HTR-8/SVneo (cell line): ENCODE results near the gene TEAD1.

ENCODE experiments used
- DNase-seq: peaks from one replicate; pipeline ENCODE4 v3.0.0; 2011; ENCODE audit warnings: low spot score, mixed read lengths; ENCODE audit not compliant: insufficient read length
- FAIRE-seq: peaks from 2 replicates; lab custom pipeline; 2011; peaks lifted over from hg19 to GRCh38; lab: Jason Lieb, UNC

Gene TEAD1

DNA sequence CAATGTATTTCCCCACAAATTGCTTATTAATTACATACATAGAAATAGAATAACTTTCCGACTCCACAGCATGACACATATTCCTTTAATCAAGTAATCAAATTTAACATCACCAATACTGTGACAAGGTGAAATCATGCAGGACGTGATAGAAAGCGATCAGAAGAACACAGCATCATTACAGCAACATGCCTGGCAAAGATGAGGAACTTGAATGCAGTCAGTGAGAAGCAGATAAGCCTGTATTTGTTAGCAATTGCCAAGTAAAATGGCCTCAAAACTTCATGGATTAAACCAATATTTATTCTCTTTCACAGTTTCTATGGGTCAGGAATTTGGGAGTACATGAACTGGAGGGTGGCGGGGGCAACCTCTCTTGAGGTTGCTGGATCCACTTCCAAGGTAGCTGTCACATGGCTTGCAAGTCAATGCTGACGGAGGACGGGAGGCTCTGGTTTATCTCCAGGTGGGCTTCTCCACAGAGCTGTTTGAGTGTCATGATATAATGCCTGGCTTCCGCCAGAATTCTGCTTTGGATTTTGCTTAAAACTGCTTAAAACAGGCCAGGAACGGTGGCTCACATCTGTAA, 12.0 kb upstream of the TEAD1 start:
- no peak for FAIRE-seq
- no peak for DNase-seq

DNA sequence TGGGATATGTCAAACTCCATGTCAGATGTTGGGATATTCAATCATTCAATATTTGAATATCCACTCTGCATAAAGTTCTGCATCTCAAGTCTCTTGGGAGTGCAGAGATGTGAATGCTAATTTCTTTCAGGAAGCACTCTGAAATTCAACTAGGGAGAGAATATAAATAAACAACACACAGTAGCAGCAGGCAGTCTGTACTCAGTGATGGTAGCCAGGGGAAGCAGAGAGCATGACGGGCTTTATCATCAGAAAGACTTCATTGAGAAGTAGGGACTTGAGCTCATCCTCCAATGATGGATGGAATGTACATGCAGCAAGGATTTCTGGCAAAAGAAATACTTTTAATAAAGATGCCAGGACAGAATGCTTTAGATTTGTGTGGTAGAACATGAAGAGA, 9.8 kb upstream of the TEAD1 start:
- FAIRE-seq, result peak; percentile 46
- no peak for DNase-seq

DNA sequence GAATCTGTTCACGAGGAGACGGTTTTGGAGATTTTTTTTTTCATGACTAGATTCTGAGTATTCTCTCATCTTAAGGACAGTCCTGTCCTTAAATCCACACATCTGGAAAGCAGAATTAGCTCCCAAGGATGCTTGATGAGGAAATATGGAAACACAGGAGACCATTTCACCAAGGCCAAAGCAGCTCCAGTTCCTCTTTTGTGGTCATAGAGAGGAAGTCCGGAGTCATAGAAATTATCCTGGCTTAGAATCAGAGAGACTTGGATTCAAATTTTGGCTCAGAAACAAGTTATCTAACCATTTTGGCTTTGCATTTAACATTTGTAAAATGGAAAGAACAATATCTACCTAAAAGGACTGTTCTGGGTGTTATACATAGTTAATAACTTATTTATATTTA, 7.3 kb upstream of the TEAD1 start:
- no peak for FAIRE-seq
- no peak for DNase-seq

DNA sequence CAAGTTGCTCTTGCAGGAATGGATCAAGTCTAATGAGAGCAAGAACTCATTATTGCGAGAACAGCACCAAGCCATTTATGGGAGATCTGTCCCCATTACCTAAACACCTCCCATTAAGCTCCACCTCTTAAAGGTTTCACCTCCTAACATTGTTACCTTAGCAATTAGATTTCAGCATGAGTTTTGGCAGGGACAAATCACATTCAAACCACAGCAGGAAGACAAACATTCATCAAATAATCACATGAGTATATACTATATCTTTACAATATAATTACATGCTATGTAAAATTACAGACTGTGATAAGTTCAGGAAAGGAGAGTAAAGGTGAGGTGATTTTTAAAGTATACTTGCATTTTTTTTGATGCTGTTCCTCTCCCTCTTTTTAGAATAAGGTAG, 6.6 kb upstream of the TEAD1 start:
- no peak for FAIRE-seq
- DNase-seq, result no peak

DNA sequence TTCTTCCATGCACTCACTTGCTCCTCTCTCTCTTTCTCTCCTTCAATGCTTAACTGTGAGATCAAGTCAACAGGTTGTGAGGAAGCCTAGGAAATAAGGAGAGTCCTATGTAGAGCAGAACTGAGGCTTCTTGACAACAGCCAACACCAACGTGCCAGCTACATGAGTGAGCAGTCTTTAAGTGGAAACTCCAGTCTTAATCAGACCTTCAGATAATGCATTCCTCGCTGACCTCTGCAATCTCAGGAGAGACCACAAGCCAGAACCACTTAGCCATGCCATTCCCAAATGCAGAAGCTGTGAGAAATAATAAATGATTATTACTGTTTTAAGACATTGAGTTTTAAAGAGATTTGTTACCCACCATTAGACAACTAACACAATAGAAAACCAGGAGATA, 6.1 kb upstream of the TEAD1 start:
- no peak for FAIRE-seq
- no peak for DNase-seq

DNA sequence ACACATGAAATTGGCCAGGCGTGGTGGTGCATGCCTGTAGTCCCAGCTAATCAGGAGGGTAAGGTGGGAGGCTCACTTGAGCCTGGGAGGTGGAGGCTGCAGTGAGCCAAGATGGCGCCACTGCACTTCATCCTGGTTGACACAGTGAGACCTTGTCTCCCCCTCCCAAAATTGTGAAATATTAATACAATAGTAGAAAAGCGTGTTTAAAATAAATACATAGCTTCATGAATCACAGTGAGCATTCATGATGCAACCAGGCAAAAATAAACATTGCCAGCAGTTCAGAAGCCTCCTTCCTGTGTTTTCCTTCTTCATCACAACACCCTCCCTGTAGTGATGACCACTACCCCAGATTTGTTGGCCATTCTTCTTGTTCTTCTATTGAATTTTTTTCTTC, 4.3 kb upstream of the TEAD1 start:
- DNase-seq (no peak), FAIRE-seq (no peak)

DNA sequence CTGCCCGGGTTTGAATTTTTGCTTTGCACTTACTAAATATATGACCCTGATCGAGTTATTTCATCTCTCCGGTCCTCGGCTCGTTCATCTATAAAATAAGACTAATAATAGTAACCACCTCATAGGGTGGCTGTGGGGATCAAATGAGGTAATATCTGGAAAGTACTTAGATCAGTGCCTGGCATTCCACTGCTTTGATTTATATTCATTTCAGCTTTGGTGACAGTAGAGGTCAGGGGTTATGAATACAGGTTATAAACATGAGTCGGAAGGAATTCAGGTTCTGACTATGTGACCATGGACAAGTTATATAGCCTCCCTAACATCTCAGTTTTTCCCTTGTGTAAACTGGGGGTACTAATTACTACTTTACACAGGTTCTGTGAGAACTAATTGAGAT, 2.9 kb upstream of the TEAD1 start:
- DNase-seq (no peak), FAIRE-seq (no peak)

DNA sequence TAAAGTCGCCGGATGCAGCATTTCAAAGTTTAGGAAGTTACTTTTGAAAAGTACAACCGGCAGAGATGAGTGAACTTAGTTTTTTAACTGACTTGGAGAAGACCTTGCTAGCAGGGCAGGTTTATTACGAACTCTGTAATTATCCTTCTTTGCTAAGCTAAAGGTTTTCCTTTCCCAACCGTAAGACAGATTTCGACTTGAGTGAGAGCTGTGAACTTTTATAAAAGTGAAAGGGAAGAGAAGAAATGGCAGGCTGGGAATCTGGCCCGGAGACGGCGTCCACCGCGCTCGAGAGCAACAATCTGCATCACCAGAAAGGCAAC, 659 bp upstream of the TEAD1 start:
- FAIRE-seq, result no peak
- no peak for DNase-seq

DNA sequence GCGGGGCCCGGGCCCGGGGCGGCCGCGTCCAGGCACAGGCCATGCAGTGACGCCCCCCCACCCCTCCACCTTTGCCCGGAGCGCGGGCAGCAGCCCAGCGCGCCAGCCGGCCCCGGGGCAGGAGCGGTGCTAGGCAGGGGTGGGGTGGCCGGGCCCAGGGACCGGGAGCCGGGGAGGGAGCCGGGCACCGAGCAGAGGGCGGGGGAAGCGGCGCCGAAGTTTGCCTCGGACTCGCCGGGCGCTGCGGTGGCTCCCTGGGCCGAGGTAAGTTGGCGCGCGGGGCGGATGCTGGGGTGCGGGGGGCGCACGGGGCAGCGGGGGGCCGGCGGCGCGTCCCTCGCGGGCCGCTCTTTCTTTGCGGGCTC, 332 bp downstream of the TEAD1 start:
- FAIRE-seq (no peak), DNase-seq (no peak)

DNA sequence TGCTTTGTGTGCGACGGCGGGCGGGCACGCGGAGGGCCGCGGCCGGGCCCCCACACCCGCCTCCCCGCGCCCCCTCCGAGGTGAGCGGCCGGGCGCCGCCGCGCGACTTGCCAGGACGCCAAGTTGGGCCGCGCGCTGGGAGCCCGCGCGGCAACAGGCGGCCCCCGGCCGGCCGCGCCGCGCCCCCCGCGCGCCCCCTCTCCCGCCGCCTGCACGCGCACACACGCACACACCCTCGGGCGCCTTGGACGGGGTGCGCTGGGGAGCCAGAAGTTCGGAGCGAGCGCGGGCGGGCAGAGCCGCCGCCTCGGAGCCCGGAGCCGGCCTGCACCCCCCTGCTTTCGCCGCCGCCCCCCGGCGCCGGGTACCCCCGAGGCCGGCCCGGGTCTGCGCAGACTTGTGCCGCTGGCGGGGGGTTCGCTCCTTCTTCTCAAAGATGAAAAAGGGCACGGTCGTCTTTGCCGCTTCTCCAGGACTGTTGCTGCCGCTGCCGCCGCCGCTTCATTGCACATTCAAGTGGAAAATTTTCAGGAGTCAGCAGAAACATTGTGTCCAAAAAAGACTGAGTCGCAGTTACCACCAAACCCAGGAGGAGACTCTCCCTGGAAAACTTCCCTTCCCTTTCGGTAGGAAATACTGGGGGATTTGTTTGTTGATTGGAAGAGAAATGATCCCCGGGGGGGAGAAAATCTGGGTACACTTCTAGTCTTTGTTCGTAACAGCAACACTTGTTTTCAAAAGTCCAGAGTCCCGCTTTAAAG, 895 bp downstream of the TEAD1 start:
- DNase-seq, result no peak
- no peak for FAIRE-seq

DNA sequence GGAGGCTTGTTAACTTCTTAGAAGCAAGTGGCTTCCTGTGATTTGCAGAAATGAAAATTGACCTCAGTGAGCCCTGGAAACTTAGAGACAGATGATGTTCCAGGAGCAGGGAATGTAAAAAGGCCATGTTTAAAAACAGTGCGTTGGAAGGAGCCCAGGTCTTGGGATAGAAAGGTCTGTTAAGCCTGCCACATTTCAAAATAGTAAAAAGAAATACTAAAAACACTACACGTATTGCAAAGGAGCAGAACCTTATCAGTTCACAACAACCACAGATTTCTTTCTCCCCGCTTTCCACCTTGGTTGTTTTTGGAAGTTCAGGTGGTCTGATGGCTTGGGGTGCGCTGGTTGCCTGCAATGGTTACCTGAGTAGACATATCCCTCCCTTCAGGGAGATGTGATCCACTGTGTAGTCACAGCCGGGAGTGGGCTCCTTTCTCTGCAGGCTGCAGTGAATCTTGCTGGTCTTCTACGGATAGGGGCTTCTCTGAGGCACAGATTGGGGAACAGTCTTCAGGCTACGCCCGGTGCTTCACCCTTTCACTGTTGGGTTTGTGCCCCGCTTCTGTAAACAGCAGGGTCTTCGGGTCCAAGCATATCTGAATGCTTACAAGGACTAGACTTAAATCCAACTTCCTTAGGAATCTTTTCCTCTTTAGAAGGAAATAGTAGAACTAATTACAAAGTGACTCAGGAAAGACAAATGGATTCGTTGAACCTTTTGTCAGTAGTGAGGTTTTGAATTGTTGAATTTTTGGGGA, 1.9 kb downstream of the TEAD1 start:
- FAIRE-seq (peak; percentile 13), DNase-seq (no peak)

DNA sequence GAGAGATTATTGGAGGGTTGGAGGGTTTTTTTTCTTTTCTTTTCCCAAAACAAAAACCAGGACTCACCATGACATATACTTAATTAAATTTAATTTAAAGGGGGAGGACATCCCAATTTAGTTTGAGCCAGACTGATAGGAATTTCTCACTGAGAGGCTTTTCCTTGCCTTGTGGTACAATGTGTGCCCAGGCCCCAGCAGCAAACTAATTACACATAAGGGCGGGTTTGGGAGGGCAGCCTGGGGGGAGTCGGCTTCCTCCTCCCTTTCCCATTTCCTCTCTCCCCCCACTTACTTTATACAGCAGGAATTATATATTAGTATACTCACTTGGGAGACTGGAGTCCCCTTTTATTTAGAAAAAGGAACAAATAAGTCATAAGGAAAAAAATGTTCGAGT, 2.9 kb downstream of the TEAD1 start:
- DNase-seq (no peak), FAIRE-seq (no peak)

DNA sequence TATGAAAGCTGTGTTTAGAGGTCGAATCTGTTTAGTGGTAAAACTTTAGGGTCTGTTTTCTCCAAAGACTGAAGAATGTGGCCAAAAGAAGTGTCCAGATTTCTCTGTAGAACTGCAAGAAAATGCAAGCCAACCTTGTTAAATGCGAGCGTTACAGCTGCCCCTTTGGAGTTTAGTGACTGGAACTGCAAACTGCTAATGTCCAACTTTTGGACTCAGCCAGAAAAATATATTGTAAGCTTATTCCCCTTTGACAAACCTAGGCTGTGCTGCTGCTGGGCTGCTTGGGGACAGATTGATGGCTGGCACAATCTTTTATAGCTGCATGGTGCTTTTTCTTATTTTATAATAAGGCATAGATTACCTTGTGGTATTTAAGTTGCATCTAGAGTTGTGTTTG, 3.9 kb downstream of the TEAD1 start:
- FAIRE-seq, result no peak
- DNase-seq, result no peak

DNA sequence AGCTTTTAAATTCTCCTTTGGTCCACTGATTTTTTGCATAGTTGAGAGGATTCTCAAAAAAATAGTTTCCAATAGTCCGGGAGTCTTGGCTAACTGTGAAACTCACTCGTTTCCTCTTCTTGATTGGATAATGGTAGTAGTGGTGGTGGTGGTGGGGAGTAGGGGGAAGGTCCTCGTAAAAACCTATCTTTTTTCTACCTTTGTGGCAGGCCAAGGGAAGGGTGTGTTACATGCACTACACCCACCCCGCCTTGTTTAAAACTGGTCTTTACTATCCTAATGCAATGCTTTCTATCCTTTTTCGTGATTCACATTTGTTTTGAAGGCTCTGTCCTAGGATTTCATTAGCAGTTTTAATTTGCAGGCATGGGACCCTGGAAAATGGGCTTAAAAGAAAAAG, 4.8 kb downstream of the TEAD1 start:
- DNase-seq (no peak), FAIRE-seq (no peak)

DNA sequence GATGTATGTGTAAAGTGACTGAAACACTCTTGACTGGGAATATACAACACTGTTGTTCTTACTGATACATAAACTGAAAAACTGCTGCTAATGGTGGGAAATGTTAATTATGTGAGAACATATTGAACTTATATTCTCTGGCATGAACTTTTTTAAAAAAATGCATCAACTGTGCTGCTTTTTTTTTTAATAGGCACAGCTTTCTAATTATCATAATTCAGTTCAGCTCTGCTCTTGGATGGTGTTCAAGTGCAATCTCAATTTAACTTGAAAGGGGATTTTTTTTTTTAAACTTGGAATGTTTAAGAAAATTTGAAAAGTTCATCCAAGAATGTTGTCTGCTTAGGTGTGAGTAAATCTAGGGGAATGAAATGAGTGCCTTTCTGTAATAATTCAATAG, 5.2 kb downstream of the TEAD1 start:
- FAIRE-seq (no peak), DNase-seq (no peak)

DNA sequence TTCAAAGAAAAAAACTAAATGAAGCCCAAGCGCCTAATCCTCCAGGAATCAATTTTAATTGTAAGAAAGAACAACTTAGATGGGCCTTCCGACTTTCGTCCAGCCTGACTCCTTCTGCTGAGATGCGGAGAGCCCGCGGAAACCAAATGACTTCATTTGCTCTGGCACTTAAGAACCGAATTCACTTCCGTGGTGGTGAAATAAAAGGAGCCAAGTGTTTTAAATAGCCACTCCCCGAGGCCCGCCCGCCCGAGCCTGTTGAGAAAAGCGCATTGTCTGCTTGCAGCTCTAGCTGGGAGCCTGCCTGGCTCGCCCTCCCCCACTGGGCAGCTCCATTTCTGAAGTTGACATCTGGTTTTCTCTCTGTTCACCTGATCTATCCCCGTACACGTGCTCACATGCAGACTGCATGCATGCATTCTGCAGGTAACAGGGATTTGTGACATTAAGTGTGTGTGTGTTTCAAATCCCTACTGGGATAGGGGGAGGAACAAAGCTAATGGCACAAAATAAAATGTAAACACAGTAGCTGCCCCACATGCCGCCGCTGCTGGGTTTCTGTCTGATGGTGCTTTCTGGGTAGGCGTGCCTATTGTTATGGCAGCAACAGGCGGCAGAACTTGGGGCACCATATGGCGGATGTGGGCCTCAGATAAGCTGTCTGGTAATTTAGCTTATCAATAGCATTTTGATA, 6.2 kb downstream of the TEAD1 start:
- FAIRE-seq, result no peak

DNA sequence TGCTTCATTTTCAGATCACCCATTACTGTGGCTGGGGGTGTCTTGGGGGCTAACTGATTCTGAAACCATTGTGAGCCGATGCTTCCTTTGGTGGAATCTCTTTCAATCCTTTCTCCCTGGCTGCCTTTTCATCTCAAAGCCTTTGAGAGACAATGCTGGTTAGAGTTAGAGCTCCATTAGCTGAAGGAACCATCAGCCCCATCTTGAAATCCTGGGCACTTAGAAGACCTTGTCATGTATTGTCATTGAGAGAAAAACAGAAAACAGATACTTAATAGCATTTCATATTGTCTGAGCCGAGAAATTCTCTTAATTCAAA, 6.7 kb downstream of the TEAD1 start:
- FAIRE-seq (no peak), DNase-seq (no peak)

More for the DNA sequence above, 6.2 kb downstream of the TEAD1 start:
- no peak for DNase-seq

DNA sequence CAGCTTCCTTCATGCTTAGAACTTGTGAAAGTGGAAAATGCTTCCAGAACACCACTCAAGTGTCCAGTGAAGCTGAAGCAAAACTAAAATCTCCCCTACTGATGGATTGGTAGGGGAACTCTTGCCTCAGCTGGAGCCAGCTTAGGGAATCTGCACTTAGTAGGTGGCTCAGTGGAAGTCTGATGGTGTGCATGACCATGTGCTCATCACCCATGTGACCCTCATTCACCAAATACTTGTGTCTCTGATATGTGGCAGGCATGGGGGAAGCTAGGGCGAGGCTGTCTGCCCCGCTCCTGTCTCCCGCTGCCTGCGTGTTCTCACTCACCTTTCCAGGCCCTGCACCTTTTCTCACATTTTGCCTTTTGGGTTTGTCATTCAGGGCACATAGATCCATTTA, 7.2 kb downstream of the TEAD1 start:
- DNase-seq, result no peak
- FAIRE-seq, result no peak

DNA sequence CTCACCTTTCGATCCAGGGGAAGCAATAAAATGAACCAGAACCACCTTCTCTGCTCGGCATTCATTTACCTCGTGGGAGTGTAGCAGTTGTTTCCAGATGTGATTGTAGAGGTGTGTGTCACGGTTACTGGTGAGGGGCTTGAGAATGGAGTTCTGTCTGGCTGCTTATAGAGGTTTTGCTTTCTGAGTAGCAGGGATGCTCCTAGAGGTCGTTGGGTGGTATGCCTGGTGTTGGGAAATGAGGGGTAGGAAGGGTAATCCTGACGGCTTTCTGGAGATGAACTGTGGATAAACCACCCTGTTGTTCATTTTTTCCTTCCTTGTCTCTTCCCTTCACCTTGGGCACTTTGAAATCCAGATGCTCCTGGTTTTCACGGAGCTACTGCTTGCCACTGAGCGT, 8.1 kb downstream of the TEAD1 start:
- DNase-seq, result no peak
- no peak for FAIRE-seq

DNA sequence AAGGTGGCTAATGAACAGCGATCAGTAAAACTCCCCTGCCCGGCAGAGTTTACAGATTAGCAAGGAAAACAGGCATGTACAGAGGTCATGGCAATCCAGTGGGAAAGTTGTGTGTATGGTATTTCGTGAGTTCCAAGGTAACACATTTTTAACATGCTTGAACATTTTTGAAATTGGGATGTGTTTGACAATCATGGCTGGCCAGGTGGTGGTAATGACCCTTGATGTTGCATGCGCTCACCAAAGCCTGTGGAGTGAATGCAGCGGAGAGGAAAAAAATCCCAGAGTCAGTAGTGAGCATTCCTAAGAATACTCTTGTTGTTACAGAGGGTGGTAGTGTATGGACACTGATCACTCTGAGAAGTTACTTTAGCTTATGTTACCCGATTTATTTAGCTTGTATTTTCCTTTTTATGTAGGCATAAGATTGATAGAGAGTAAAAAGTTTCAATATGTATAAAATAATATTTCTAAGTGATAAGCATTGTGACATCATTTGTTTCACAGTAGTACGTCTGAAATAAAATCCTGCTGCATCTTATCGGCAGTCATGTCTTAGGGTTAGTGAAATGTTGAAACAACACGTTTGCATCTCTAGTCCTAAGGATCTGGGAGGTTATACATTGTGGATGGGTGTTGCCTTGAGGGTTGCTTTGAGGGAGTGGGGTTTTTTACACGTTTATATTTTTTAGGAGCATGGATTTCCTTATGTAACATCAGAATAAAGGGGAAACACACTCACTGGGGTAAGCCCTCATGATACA, 8.7 kb downstream of the TEAD1 start:
- FAIRE-seq (no peak), DNase-seq (no peak)

DNA sequence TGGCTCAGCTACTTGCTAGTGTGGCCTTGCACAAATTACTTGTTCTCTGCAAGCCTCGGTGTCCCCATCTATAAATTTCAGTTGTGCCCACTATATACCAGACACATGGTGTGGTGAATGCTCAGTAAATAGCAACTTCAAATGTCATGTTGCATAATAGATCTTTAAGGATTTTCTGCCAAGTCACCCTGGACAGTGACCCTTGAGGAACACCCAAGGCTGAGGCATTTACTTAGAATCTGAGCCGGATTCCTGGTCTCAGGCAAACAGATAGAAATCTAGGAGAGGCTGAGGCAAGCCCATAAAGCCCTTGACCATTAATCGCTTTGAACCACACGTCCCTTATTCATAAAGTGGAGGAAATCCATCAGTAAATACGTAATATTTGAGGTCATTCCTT, 9.7 kb downstream of the TEAD1 start:
- no peak for FAIRE-seq

More for the DNA sequence above, 9.7 kb downstream of the TEAD1 start:
- DNase-seq, result no peak
